A549 (cell line): ENCODE data around the gene MLLT10. TPM values are rescaled to one million over a fixed set of nuclear protein-coding genes. Genes with fewer than 3 reads are reported as not detected.

Source experiments
- ATAC-seq, 2 experiments: fragments of 200-7000 bp in 1 of 2; fragments of >200 bp in 1 of 2; cut with Nextera tagmentation in 1 of 2; cut with Tn5 transposase in 1 of 2; 3 replicates each; pipeline versions ENCODE4 v1.8.0 to v1.9.1; 2018 to 2020; ENCODE audit warnings: mild to moderate bottlenecking in 1 of 2, moderate library complexity in 1 of 2
- CTCF ChIA-PET: fragments of 300-600 bp; sonication (Branson Sonifier 250); formaldehyde crosslinking; extraction: SDS; loops from one replicate; lab custom pipeline; 2021; ENCODE audit warnings: antibody characterized with exemption, inconsistent platforms; lab: Yijun Ruan, JAX
- POLR2A ChIA-PET: fragments of 350-600 bp; formaldehyde crosslinking; extraction: SDS; loops from one replicate; lab custom pipeline; 2021; ENCODE audit warnings: antibody characterized with exemption, inconsistent platforms; lab: Yijun Ruan, JAX
- DNase-seq, 2 experiments: peaks; one replicate each; pipeline versions ENCODE4 v3.0.0 to v3.0.0-alpha.2; 2011 to 2016; ENCODE audit warnings: low read depth in 1 of 2, low spot score in 1 of 2
- FAIRE-seq: peaks from 2 replicates; lab custom pipeline; 2011; peaks lifted over from hg19 to GRCh38; lab: Jason Lieb, UNC
- H3K27ac ChIP-seq, 2 experiments: fragments of >200 bp; sonication (Bioruptor Twin); formaldehyde crosslinking; 3 replicates each; pipeline ENCODE4 v1.5.1; 2016 to 2017
- H3K4me1 ChIP-seq: fragments of >200 bp; sonication (Bioruptor Twin); formaldehyde crosslinking; 3 replicates; pipeline ENCODE4 v1.6.1; 2016
- H3K4me2 ChIP-seq: fragments of >200 bp; sonication (Bioruptor Twin); formaldehyde crosslinking; 3 replicates; pipeline ENCODE4 v1.6.1; 2016
- H3K4me3 ChIP-seq: fragments of >200 bp; sonication (Bioruptor Twin); formaldehyde crosslinking; 3 replicates; pipeline ENCODE4 v1.5.1; 2016
- H3K9me3 ChIP-seq: fragments of >200 bp; sonication (Bioruptor Twin); formaldehyde crosslinking; 3 replicates; pipeline ENCODE4 v1.6.1; 2016
- CEBPB ChIP-seq, 2 experiments: fragments of >200 bp in 1 of 2; sonication (Bioruptor Twin) in 1 of 2; formaldehyde crosslinking in 1 of 2; IDR thresholded peaks; 2 replicates each; pipeline ENCODE4 v1.6.1; 2012 to 2016
- CHD2 ChIP-seq: fragments of 150-350 bp; IDR thresholded peaks from 2 replicates; pipeline ENCODE4 v1.6.1; 2014; ENCODE audit warnings: low read length; ENCODE audit not compliant: partially characterized antibody
- CHD4 ChIP-seq: fragments of 200-600 bp; sonication (generic); IDR thresholded peaks from 2 replicates; pipeline ENCODE4 v1.6.1; 2016; ENCODE audit warnings: antibody characterized with exemption, mild to moderate bottlenecking, borderline replicate concordance
- FOSL2 ChIP-seq, 2 experiments: fragments of 450-650 bp in 1 of 2; fragments of >200 bp in 1 of 2; sonication (Bioruptor Twin) in 1 of 2; formaldehyde crosslinking; IDR thresholded peaks; 2 replicates each; pipeline versions ENCODE4 v1.5.0 to v1.6.1; 2016 to 2020; ENCODE audit warnings: mild to moderate bottlenecking in 1 of 2, moderate library complexity in 1 of 2
- FOXS1 ChIP-seq: fragments of 250-450 bp; sonication (Bioruptor Pico); IDR thresholded peaks from 2 replicates; pipeline ENCODE4 v1.5.0; 2020; ENCODE audit warnings: mild to moderate bottlenecking, moderate library complexity
- HDAC2 ChIP-seq: fragments of 200-600 bp; sonication (generic); IDR thresholded peaks from 2 replicates; pipeline ENCODE4 v1.6.1; 2016
- HOXB13 ChIP-seq: fragments of 250-450 bp; sonication (Bioruptor Pico); IDR thresholded peaks from 2 replicates; pipeline ENCODE4 v1.5.0; 2020; ENCODE audit warnings: low read depth, mild to moderate bottlenecking, moderate library complexity
- KDM1A ChIP-seq: fragments of 200-600 bp; sonication (generic); IDR thresholded peaks from 2 replicates; pipeline ENCODE4 v1.6.1; 2016; ENCODE audit warnings: low read depth, mild to moderate bottlenecking
- KDM5A ChIP-seq: fragments of 200-600 bp; sonication (generic); IDR thresholded peaks from 2 replicates; pipeline ENCODE4 v1.6.1; 2016; ENCODE audit warnings: antibody characterized with exemption, mild to moderate bottlenecking
- MAFK ChIP-seq: fragments of 450-650 bp; IDR thresholded peaks from 2 replicates; pipeline ENCODE4 v1.6.1; 2014; ENCODE audit not compliant: partially characterized antibody
- NFE2L2 ChIP-seq: fragments of 150-350 bp; conservative IDR thresholded peaks from 2 replicates; pipeline ENCODE4 v1.6.1; 2014; ENCODE audit warnings: low read length
- NR3C1 ChIP-seq: fragments of >200 bp; sonication (Bioruptor Twin); formaldehyde crosslinking; IDR thresholded peaks from 3 replicates; pipeline ENCODE4 v1.6.1; 2017
- POLR2AphosphoS2 ChIP-seq: conservative IDR thresholded peaks from 2 replicates; pipeline ENCODE4 v1.6.1; 2012; ENCODE audit warnings: low read length, improper control_type of control experiment, inconsistent platforms
- RAD21 ChIP-seq, 2 experiments: fragments of >200 bp in 1 of 2; sonication (Bioruptor Twin) in 1 of 2; formaldehyde crosslinking in 1 of 2; IDR thresholded peaks in 1 of 2; conservative IDR thresholded peaks in 1 of 2; 2 replicates in 1 of 2; 3 replicates in 1 of 2; pipeline ENCODE4 v1.6.1; 2012 to 2018; ENCODE audit warnings: inconsistent platforms in 1 of 2
- RARB ChIP-seq: fragments of 250-450 bp; sonication (Bioruptor Pico); IDR thresholded peaks from 2 replicates; pipeline ENCODE4 v1.8.0; 2021; ENCODE audit warnings: mild to moderate bottlenecking, moderate library complexity
- RCOR1 ChIP-seq: fragments of 150-350 bp; IDR thresholded peaks from 2 replicates; pipeline ENCODE4 v1.6.1; 2014; ENCODE audit warnings: antibody characterized with exemption, low read length, low read depth
- RFX5 ChIP-seq: fragments of 450-650 bp; IDR thresholded peaks from 2 replicates; pipeline ENCODE4 v1.7.1; 2014; ENCODE audit warnings: antibody characterized with exemption, mild to moderate bottlenecking, moderate library complexity
- SMC3 ChIP-seq: fragments of >200 bp; sonication (Bioruptor Twin); formaldehyde crosslinking; IDR thresholded peaks from 3 replicates; pipeline ENCODE4 v1.6.1; 2018; ENCODE audit warnings: inconsistent platforms
- SREBF2 ChIP-seq: fragments of 450-650 bp; IDR thresholded peaks from 2 replicates; pipeline ENCODE4 v1.6.1; 2014; ENCODE audit warnings: mild to moderate bottlenecking, moderate library complexity
- TP53 ChIP-seq: fragments of 250-450 bp; sonication (Bioruptor Pico); IDR thresholded peaks from 2 replicates; pipeline ENCODE4 v1.5.0; 2021; ENCODE audit warnings: mild to moderate bottlenecking, moderate library complexity
- ZFP36 ChIP-seq: fragments of 450-650 bp; IDR thresholded peaks from 2 replicates; pipeline ENCODE4 v1.6.1; 2014; ENCODE audit warnings: borderline replicate concordance; ENCODE audit not compliant: partially characterized antibody
- ZNF302 ChIP-seq: fragments of 250-450 bp; sonication (Bioruptor Pico); IDR thresholded peaks from 2 replicates; pipeline ENCODE4 v1.9.0; 2021; ENCODE audit warnings: inconsistent platforms, mild to moderate bottlenecking, moderate library complexity
- WGBS: methylation state at CpG from one replicate; pipeline ENCODE4 v1.1.6; 2017; ENCODE audit errors: missing lambda C conversion rate; 5-methylcytosine and 5-hydroxymethylcytosine counted together
- polyA plus RNA-seq, 4 experiments: library from polyadenylated mRNA; depleted of rRNA in 3 of 4; stranded (reverse); fragments of >200 nt; fragmentation: RNase III in 1 of 4; extraction: RNeasy Plus Mini Kit Qiagen cat#74134 plus additional on column Dnase treatment in 1 of 4; gene quantifications; 2 replicates in 3 of 4; 3 replicates in 1 of 4; pipeline ENCODE4 v1.2.3, GENCODE V29; 2011 to 2017
- TF ChIP-seq, protein P1 (sequence below): IDR thresholded peaks from 2 replicates; pipeline ENCODE4 v1.6.1; 2012; ENCODE audit warnings: low read depth, borderline replicate concordance
- TF ChIP-seq, protein P2 (sequence below): IDR thresholded peaks from 2 replicates; pipeline ENCODE4 v1.6.1; 2012
- TF ChIP-seq, protein P3 (sequence below): fragments of 250-450 bp; sonication (Bioruptor Pico); IDR thresholded peaks from 2 replicates; pipeline ENCODE4 v1.5.0; 2021; ENCODE audit warnings: mild to moderate bottlenecking, moderate library complexity, borderline replicate concordance
- TF ChIP-seq, protein P4 (sequence below): fragments of 200-600 bp; sonication (generic); IDR thresholded peaks from 2 replicates; pipeline ENCODE4 v1.6.1; 2016; ENCODE audit warnings: antibody characterized with exemption, mild to moderate bottlenecking, moderate library complexity
- TF ChIP-seq, protein P5 (sequence below): fragments of 150-350 bp; IDR thresholded peaks from 2 replicates; pipeline ENCODE4 v1.6.1; 2014; ENCODE audit warnings: low read depth, mild to moderate bottlenecking, low read length

The MLLT10 gene
- polyA plus RNA-seq, 2 of the 4 experiments (the other 2 are of a cell fraction), result 41.7 to 54.1 TPM

DNA sequence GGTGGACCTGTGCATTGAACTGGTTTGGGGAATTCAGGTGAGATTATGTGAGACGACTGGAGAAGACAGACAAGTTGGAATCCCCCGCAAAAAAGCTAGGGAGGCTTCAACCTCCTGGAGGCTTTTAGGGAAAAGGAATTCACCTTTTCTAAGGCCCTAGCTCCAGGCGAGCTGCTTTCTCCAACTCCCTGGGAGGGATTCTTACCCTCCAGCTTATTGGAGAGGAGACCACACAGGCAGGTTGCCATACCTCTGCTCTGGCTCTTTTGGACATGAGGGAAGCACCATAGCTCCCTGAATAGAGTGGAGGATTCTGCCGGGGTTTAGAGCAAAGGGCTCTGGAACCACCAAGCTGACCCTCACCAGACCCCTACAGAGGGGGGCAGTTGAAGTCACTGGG lies 213.8 kb downstream of the MLLT10 start:
- no peak for DNase-seq
- Histone ChIP-seq H3K9me3 (no peaks in the 10 kb centered on the region), H3K4me3 (no peak overlapping the region)
- 86% methylated on average over 4 of the region's 4 CpGs for WGBS
- POLR2A ChIA-PET, result no interaction called here
- TF ChIP-seq RFX5 (no peak), RARB (CRISPR knock-in tag) (no peak), POLR2AphosphoS2 (no peak), ZNF302 (CRISPR knock-in tag) (no peak), NFE2L2 (no peak), CEBPB (IDR thresholded peaks at IDR 0.05) (no peak), RCOR1 (no peak), MAFK (no peak), ZFP36 (no peak), KDM5A (no peak), CHD2 (no peak), RAD21 (conservative IDR thresholded peaks at IDR 0.05 in 1 of 2, IDR thresholded peaks at IDR 0.05 in 1 of 2) (no peak), TP53 (no peak)
- TF ChIP-seq, protein P1, sequence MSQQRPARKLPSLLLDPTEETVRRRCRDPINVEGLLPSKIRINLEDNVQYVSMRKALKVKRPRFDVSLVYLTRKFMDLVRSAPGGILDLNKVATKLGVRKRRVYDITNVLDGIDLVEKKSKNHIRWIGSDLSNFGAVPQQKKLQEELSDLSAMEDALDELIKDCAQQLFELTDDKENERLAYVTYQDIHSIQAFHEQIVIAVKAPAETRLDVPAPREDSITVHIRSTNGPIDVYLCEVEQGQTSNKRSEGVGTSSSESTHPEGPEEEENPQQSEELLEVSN, result no peak
- TF ChIP-seq, protein P2, sequence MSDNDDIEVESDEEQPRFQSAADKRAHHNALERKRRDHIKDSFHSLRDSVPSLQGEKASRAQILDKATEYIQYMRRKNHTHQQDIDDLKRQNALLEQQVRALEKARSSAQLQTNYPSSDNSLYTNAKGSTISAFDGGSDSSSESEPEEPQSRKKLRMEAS, result no peak
- TF ChIP-seq, protein P3, sequence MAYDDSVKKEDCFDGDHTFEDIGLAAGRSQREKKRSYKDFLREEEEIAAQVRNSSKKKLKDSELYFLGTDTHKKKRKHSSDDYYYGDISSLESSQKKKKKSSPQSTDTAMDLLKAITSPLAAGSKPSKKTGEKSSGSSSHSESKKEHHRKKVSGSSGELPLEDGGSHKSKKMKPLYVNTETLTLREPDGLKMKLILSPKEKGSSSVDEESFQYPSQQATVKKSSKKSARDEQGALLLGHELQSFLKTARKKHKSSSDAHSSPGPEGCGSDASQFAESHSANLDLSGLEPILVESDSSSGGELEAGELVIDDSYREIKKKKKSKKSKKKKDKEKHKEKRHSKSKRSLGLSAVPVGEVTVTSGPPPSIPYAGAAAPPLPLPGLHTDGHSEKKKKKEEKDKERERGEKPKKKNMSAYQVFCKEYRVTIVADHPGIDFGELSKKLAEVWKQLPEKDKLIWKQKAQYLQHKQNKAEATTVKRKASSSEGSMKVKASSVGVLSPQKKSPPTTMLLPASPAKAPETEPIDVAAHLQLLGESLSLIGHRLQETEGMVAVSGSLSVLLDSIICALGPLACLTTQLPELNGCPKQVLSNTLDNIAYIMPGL, result no peak
- TF ChIP-seq, protein P4, sequence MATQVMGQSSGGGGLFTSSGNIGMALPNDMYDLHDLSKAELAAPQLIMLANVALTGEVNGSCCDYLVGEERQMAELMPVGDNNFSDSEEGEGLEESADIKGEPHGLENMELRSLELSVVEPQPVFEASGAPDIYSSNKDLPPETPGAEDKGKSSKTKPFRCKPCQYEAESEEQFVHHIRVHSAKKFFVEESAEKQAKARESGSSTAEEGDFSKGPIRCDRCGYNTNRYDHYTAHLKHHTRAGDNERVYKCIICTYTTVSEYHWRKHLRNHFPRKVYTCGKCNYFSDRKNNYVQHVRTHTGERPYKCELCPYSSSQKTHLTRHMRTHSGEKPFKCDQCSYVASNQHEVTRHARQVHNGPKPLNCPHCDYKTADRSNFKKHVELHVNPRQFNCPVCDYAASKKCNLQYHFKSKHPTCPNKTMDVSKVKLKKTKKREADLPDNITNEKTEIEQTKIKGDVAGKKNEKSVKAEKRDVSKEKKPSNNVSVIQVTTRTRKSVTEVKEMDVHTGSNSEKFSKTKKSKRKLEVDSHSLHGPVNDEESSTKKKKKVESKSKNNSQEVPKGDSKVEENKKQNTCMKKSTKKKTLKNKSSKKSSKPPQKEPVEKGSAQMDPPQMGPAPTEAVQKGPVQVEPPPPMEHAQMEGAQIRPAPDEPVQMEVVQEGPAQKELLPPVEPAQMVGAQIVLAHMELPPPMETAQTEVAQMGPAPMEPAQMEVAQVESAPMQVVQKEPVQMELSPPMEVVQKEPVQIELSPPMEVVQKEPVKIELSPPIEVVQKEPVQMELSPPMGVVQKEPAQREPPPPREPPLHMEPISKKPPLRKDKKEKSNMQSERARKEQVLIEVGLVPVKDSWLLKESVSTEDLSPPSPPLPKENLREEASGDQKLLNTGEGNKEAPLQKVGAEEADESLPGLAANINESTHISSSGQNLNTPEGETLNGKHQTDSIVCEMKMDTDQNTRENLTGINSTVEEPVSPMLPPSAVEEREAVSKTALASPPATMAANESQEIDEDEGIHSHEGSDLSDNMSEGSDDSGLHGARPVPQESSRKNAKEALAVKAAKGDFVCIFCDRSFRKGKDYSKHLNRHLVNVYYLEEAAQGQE, result no peak
- TF ChIP-seq, all 56 proteins: peak for 0
- H3K4me2 ChIP-seq, result no peak overlapping the region
- CTCF ChIA-PET, result interaction anchor here (1.3 to 3.1 kb wide), 3 partner anchors 15 to 252 kb away, joined by 3 to 19 read pairs (median 3); no protein-coding TSS in a partner anchor
- H3K4me1 ChIP-seq, result no peaks in the 10 kb centered on the region
- FAIRE-seq, result no peak
- peak in 1 of 2 experiments; percentile 14; a peak in 2 of 6 replicates for ATAC-seq
- no peak overlapping the region for H3K27ac ChIP-seq

DNA sequence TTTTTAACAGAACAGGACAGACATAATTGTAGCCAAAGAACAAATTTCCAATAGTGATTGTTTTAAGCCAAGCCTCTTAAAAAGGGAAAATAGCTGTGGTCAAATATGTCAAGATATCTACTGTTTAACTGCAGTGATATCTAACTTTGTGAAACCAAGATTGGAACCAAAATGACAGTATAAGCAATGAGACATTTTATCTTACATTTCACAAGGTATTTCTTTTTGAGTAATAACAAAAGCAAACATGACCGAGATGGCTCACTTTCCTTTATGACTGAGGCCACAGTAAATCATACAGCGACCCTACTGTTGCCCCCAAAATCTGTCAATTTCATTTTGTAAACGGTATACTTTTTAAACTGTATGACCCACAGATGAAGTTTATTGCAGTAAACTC lies 215.8 kb downstream of the MLLT10 start:
- H3K27ac ChIP-seq, result no peak overlapping the region
- 72% methylated on average over 3 of the region's 3 CpGs for WGBS
- ChIA-PET POLR2A (no interaction called here), CTCF (no interaction called here)
- FAIRE-seq (no peak), DNase-seq (no peak), ATAC-seq (no peak)
- no peaks in the 10 kb centered on the region for H3K4me1 ChIP-seq
- H3K4me3 ChIP-seq, result no peak overlapping the region
- H3K9me3 ChIP-seq, result no peaks in the 10 kb centered on the region
- H3K4me2 ChIP-seq, result no peak overlapping the region
- no peak for TF ChIP-seq MAFK
- TF ChIP-seq SMC3, result no peak
- no peak for TF ChIP-seq KDM1A
- no peak for TF ChIP-seq HOXB13 (CRISPR knock-in tag)
- TF ChIP-seq NR3C1, result no peak
- no peak for TF ChIP-seq SREBF2
- TF ChIP-seq RARB (CRISPR knock-in tag), result no peak
- TF ChIP-seq, protein P4, result no peak
- no peak for TF ChIP-seq FOSL2 (IDR thresholded peaks at IDR 0.05)
- no peak for TF ChIP-seq FOSL2 (CRISPR knock-in tag; IDR thresholded peaks at IDR 0.05)
- TF ChIP-seq KDM5A, result no peak
- TF ChIP-seq HDAC2, result no peak
- TF ChIP-seq, protein P5, sequence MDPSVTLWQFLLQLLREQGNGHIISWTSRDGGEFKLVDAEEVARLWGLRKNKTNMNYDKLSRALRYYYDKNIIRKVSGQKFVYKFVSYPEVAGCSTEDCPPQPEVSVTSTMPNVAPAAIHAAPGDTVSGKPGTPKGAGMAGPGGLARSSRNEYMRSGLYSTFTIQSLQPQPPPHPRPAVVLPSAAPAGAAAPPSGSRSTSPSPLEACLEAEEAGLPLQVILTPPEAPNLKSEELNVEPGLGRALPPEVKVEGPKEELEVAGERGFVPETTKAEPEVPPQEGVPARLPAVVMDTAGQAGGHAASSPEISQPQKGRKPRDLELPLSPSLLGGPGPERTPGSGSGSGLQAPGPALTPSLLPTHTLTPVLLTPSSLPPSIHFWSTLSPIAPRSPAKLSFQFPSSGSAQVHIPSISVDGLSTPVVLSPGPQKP, result no peak
- no peak for TF ChIP-seq FOXS1 (CRISPR knock-in tag)
- TF ChIP-seq CHD4, result no peak
